ENCODE measurements around the gene FCGR1A. TPM values are rescaled to one million over a fixed set of nuclear protein-coding genes. Genes with fewer than 3 reads are reported as not detected.
"Not testable (repeated sequence)": the region's sequence is repeated elsewhere in the genome, so short reads cannot be mapped to it uniquely, and the experiment has no call there.

The FCGR1A gene
- total and polyA plus RNA-seq, 2 donors (not counting 3 experiments of a cell fraction or from before 2014, with no cell fraction given), result not detected

DNA sequence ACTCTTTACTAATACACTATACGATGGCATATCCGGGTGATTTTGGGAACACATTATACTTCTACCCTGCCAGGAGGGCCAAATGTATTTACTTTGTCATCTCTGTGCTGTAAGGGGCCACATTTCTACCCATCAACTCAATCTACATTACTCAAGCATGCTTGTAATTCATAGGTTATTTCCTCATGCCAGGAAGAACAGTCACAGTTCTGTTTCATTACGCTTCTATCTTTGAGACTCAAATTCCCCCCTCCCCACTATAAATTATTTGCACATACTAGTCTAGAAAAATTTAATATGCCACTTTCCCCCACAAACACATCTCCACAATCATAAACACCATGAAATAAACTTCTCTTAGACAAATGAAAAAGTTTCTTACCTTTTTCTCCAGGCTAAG, 19.1 kb downstream of the FCGR1A start:
- H3K9ac ChIP-seq (replicated peaks; ENCODE audit: extremely low read depth, insufficient read depth, low read length); H4K20me1 ChIP-seq (replicated peaks; ENCODE audit: control insufficient read depth, extremely low read depth, insufficient read depth, low read length); dilution Hi-C loops (cut with MboI; ENCODE audit: extremely low pct_ligation_motif_present, low sequenced_read_pairs); H2AFZ ChIP-seq (ENCODE audit: low read depth, low read length); intact Hi-C loops (cut with micrococcal nuclease); POLR2A ChIA-PET; H3K79me2 ChIP-seq (ENCODE audit: control insufficient read depth, insufficient read depth, low read length); CTCF ChIA-PET; H3K9me1 ChIP-seq (replicated peaks; ENCODE audit: control insufficient read depth, extremely low read depth, insufficient read depth, low read length); DNase-seq (ENCODE audit: low read depth, low spot score); H3K4me3 ChIP-seq (replicated peaks in 1 of 3; ENCODE audit: insufficient read depth in 1 of 3, low read depth in 1 of 3, low read length in 3 of 3); FAIRE-seq; H3K36me3 ChIP-seq (ENCODE audit: control insufficient read depth in 2 of 2, extremely low read depth in 1 of 2, insufficient read depth in 2 of 2, low read length in 2 of 2); H3K27ac ChIP-seq (ENCODE audit: insufficient read depth, low read depth, low read length); H3K9me3 ChIP-seq (replicated peaks; ENCODE audit: control insufficient read depth, insufficient read depth, low read length); H3K4me2 ChIP-seq (ENCODE audit: insufficient read depth, low read length); BruUV-seq (replicated peaks); H3K27me3 ChIP-seq (ENCODE audit: control insufficient read depth in 2 of 2, insufficient read depth in 2 of 2, low read length in 2 of 2); H3K4me1 ChIP-seq (ENCODE audit: control insufficient read depth, extremely low read depth, insufficient read depth, low read length): not testable (repeated sequence)

GRCh38 chr1:149804417-149805080, 22.1 kb downstream of the FCGR1A start:
- FAIRE-seq; H3K9ac ChIP-seq (replicated peaks; ENCODE audit: extremely low read depth, insufficient read depth, low read length); H3K36me3 ChIP-seq (ENCODE audit: control insufficient read depth in 2 of 2, extremely low read depth in 1 of 2, insufficient read depth in 2 of 2, low read length in 2 of 2); CTCF ChIA-PET; H3K9me1 ChIP-seq (replicated peaks; ENCODE audit: control insufficient read depth, extremely low read depth, insufficient read depth, low read length); BruUV-seq (replicated peaks); intact Hi-C loops (cut with micrococcal nuclease); POLR2A ChIA-PET; DNase-seq (ENCODE audit: low read depth, low spot score); H3K9me3 ChIP-seq (replicated peaks; ENCODE audit: control insufficient read depth, insufficient read depth, low read length); H4K20me1 ChIP-seq (replicated peaks; ENCODE audit: control insufficient read depth, extremely low read depth, insufficient read depth, low read length); H3K4me3 ChIP-seq (replicated peaks in 1 of 3; ENCODE audit: insufficient read depth in 1 of 3, low read depth in 1 of 3, low read length in 3 of 3); dilution Hi-C loops (cut with MboI; ENCODE audit: extremely low pct_ligation_motif_present, low sequenced_read_pairs); H3K27ac ChIP-seq (ENCODE audit: insufficient read depth, low read depth, low read length); H3K4me2 ChIP-seq (ENCODE audit: insufficient read depth, low read length); H2AFZ ChIP-seq (ENCODE audit: low read depth, low read length); H3K79me2 ChIP-seq (ENCODE audit: control insufficient read depth, insufficient read depth, low read length); H3K27me3 ChIP-seq (ENCODE audit: control insufficient read depth in 2 of 2, insufficient read depth in 2 of 2, low read length in 2 of 2); H3K4me1 ChIP-seq (ENCODE audit: control insufficient read depth, extremely low read depth, insufficient read depth, low read length): not testable (repeated sequence)

DNA sequence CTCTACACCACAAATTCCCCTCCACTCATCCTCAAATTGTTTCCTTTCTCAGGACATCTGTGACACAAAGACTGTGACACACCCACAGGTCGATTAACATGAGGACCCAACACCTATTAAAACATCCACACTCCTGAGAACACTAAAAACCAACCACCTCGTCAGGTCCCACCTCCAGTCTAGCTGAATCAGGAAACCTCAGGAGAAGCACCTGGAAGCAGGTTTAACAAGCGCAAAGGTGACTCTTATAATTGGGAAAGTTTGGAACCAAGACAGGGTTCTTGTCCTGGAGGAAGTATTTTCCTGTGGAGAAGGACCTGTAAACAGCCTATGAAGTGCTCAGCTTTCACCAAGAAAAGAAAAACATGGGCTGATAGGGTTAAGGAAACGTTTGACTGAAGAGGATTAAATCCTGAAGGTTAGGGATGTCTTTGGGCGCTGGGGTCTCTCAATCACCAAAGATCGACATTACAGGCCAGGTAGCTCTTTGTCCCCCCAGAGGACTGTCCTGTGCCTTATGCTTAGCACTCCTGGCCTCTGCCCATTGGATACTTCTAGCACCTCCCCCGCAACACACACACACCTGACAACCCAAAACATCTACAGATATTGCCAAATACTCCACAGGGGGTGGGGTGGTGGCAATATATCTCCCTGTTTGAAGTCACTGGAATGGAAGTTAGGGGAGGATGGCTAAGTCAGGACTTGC, 28.4 kb downstream of the FCGR1A start:
- DNase-seq (ENCODE audit: low read depth, low spot score); H3K9me1 ChIP-seq (replicated peaks; ENCODE audit: control insufficient read depth, extremely low read depth, insufficient read depth, low read length); FAIRE-seq; H3K9ac ChIP-seq (replicated peaks; ENCODE audit: extremely low read depth, insufficient read depth, low read length); CTCF ChIA-PET; H3K36me3 ChIP-seq (ENCODE audit: control insufficient read depth in 2 of 2, extremely low read depth in 1 of 2, insufficient read depth in 2 of 2, low read length in 2 of 2); BruUV-seq (replicated peaks); H3K27me3 ChIP-seq (ENCODE audit: control insufficient read depth in 2 of 2, insufficient read depth in 2 of 2, low read length in 2 of 2); dilution Hi-C loops (cut with MboI; ENCODE audit: extremely low pct_ligation_motif_present, low sequenced_read_pairs); H3K9me3 ChIP-seq (replicated peaks; ENCODE audit: control insufficient read depth, insufficient read depth, low read length); H3K27ac ChIP-seq (ENCODE audit: insufficient read depth, low read depth, low read length); H3K4me1 ChIP-seq (ENCODE audit: control insufficient read depth, extremely low read depth, insufficient read depth, low read length); H3K4me2 ChIP-seq (ENCODE audit: insufficient read depth, low read length); H3K79me2 ChIP-seq (ENCODE audit: control insufficient read depth, insufficient read depth, low read length); intact Hi-C loops (cut with micrococcal nuclease); H3K4me3 ChIP-seq (replicated peaks in 1 of 3; ENCODE audit: insufficient read depth in 1 of 3, low read depth in 1 of 3, low read length in 3 of 3); H2AFZ ChIP-seq (ENCODE audit: low read depth, low read length); H4K20me1 ChIP-seq (replicated peaks; ENCODE audit: control insufficient read depth, extremely low read depth, insufficient read depth, low read length); POLR2A ChIA-PET: not testable (repeated sequence)

- H2AFZ ChIP-seq (ENCODE audit: low read depth, low read length); FAIRE-seq; BruUV-seq (replicated peaks); H3K9me3 ChIP-seq (replicated peaks; ENCODE audit: control insufficient read depth, insufficient read depth, low read length); H3K4me3 ChIP-seq (replicated peaks in 1 of 3; ENCODE audit: insufficient read depth in 1 of 3, low read depth in 1 of 3, low read length in 3 of 3); H3K79me2 ChIP-seq (ENCODE audit: control insufficient read depth, insufficient read depth, low read length); H3K27ac ChIP-seq (ENCODE audit: insufficient read depth, low read depth, low read length); H3K36me3 ChIP-seq (ENCODE audit: control insufficient read depth in 2 of 2, extremely low read depth in 1 of 2, insufficient read depth in 2 of 2, low read length in 2 of 2); POLR2A ChIA-PET; H3K4me1 ChIP-seq (ENCODE audit: control insufficient read depth, extremely low read depth, insufficient read depth, low read length); H3K9ac ChIP-seq (replicated peaks; ENCODE audit: extremely low read depth, insufficient read depth, low read length); H3K9me1 ChIP-seq (replicated peaks; ENCODE audit: control insufficient read depth, extremely low read depth, insufficient read depth, low read length); H3K27me3 ChIP-seq (ENCODE audit: control insufficient read depth in 2 of 2, insufficient read depth in 2 of 2, low read length in 2 of 2); H4K20me1 ChIP-seq (replicated peaks; ENCODE audit: control insufficient read depth, extremely low read depth, insufficient read depth, low read length); CTCF ChIA-PET; dilution Hi-C loops (cut with MboI; ENCODE audit: extremely low pct_ligation_motif_present, low sequenced_read_pairs); intact Hi-C loops (cut with micrococcal nuclease); H3K4me2 ChIP-seq (ENCODE audit: insufficient read depth, low read length): not testable (repeated sequence)
- peak; percentile 1 for DNase-seq (ENCODE audit: low read depth, low spot score)
Measured at GRCh38 chr1:149811514-149811889, 29.0 kb downstream of the FCGR1A start.

Data from endothelial cell of umbilical vein (primary cell).